Heart left ventricle (tissue), 13 donors: ENCODE data around the gene ESPL1.

Experiments used
- POLR2A ChIP-seq, 2 donors: fragments of 450-650 bp; IDR thresholded peaks; one replicate each; pipeline ENCODE4 v1.6.1; 2017; ENCODE audit warnings: antibody characterized with exemption in 2 of 2, mild to moderate bottlenecking in 2 of 2, moderate library complexity in 2 of 2
- TF ChIP-seq, protein P1 (sequence below), 12 donors: fragments of 200-600 bp; sonication (generic) in 4 of 12; IDR thresholded peaks; one replicate each; pipeline versions ENCODE4 v1.5.0 to v1.8.0; 2018 to 2022; ENCODE audit warnings: antibody characterized with exemption in 12 of 12, mild to moderate bottlenecking in 5 of 12
- donor health status: ischemic (EF 13 %, LVEDD 7.1; RV severe dilation, severe dysfunction).
- donor health status: DM: no; HTN: yes; CAD: no.
- donor health status: DM: no; HTN: no; CAD: no.
- donor health status: ischemic (EF 25% LVEDD 6.9; RV normal size, moderate dysfunction).
- donor health status: ischemic (EF 25% LVEDD 5.7; RV mildly dilated, moderate dysfunction).
- donor health status: ischemic (EF 35%, LVEDD 5.7; RV mildly dilated, moderate dysfunction).
- donor health status: nonischemic (EF 11% LVEDD 7.7; RV severe dilation, severe dysfunction).
- donor health status: DM: yes; HTN: yes; CAD: no.
- donor health status: PGD.
- donor health status: ischemic (EF 29% LVEDD 5.4; RV normal size, mild dysfunction).
- donor health status: nonischemic (EF 23%, LVEDD 6.1; RV moderate dilation, normal function).

GRCh38 chr12:53267306-53267998 is 647 bp upstream of the ESPL1 start:
- TF ChIP-seq, protein P1, sequence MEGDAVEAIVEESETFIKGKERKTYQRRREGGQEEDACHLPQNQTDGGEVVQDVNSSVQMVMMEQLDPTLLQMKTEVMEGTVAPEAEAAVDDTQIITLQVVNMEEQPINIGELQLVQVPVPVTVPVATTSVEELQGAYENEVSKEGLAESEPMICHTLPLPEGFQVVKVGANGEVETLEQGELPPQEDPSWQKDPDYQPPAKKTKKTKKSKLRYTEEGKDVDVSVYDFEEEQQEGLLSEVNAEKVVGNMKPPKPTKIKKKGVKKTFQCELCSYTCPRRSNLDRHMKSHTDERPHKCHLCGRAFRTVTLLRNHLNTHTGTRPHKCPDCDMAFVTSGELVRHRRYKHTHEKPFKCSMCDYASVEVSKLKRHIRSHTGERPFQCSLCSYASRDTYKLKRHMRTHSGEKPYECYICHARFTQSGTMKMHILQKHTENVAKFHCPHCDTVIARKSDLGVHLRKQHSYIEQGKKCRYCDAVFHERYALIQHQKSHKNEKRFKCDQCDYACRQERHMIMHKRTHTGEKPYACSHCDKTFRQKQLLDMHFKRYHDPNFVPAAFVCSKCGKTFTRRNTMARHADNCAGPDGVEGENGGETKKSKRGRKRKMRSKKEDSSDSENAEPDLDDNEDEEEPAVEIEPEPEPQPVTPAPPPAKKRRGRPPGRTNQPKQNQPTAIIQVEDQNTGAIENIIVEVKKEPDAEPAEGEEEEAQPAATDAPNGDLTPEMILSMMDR (IDR thresholded peaks at IDR 0.05), result no peak
- TF ChIP-seq POLR2A (IDR thresholded peaks at IDR 0.05), result no peak
